GM18505 (cell line): Measurements from ENCODE around the gene CTBP2.

Source experiments
- ATAC-seq: cut with Tn5 transposase; IDR thresholded peaks from one replicate; pipeline ENCODE4 v1.9.1; 2021; ENCODE audit not compliant: unreplicated experiment
- POLR2A ChIP-seq: IDR thresholded peaks from 4 replicates; pipeline ENCODE4 v1.6.1; 2011; ENCODE audit warnings: borderline replicate concordance; ENCODE audit not compliant: insufficient read depth, insufficient read length; ENCODE audit errors: extremely low read depth

The CTBP2 gene

GRCh38 chr10:125159932-125160855 lies at the start of gene CTBP2:
TSS of gene CTBP2 (minus strand) at chr10:125160563.
- no peak for ATAC-seq
- no peak for TF ChIP-seq POLR2A

- no peak for TF ChIP-seq POLR2A
- ATAC-seq: no peak
These were observed 49.4 kb upstream of the CTBP2 start for GRCh38 chr10:125209591-125210355.

- no peak for TF ChIP-seq POLR2A
- ATAC-seq: no peak
These were observed 48.6 kb upstream of the CTBP2 start for GRCh38 chr10:125208854-125209565.

GRCh38 chr10:125206623-125207022 lies 46.3 kb upstream of the CTBP2 start:
- TF ChIP-seq POLR2A: no peak
- no peak for ATAC-seq

- no peak for TF ChIP-seq POLR2A
- ATAC-seq: no peak
These were observed 45.1 kb upstream of the CTBP2 start for GRCh38 chr10:125205431-125205830.

GRCh38 chr10:125204400-125204799 lies 44.0 kb upstream of the CTBP2 start:
- no peak for TF ChIP-seq POLR2A
- no peak for ATAC-seq

- ATAC-seq: no peak
- no peak for TF ChIP-seq POLR2A
These were observed 42.9 kb upstream of the CTBP2 start for GRCh38 chr10:125203186-125203800.

DNA sequence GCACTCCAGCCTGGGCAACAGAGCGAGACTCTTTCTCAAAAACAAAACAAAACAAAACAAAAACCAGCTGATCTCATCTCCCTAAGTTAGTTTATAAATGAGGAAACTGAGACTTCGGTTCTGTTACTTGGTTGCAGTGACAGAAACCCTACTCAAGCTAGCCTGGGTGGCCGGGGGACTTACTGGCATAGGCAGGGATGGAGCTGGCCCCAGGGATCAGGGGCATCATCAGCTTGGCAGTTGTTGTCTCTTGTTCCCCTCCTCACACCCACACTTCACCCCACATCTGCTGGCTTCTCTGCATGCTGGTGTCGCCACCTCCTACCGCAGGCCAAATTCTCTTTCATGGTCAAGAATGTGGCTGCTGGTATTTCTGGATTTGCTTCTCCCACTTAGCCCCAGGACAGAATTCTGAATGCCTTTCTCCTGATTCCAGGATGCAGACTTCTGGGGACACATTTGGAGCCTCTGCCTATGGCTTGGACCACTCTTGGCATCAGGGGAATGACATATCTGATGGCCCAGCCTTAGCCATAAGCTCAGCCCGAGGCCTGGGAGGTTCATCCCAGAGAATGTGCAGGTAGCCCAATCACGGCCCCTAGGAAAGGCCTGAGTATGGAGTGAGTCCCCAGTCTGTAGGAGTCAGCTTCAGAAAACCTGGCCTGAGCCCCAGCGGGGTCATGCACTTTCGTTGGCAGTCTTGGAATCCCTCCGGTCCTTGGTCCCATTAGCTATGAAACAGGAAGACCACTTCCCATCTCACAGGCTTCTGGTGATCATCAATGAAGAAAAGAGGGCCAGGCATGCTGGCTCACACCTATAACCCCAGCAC lies 41.6 kb upstream of the CTBP2 start:
- ATAC-seq: no peak
- no peak for TF ChIP-seq POLR2A

DNA sequence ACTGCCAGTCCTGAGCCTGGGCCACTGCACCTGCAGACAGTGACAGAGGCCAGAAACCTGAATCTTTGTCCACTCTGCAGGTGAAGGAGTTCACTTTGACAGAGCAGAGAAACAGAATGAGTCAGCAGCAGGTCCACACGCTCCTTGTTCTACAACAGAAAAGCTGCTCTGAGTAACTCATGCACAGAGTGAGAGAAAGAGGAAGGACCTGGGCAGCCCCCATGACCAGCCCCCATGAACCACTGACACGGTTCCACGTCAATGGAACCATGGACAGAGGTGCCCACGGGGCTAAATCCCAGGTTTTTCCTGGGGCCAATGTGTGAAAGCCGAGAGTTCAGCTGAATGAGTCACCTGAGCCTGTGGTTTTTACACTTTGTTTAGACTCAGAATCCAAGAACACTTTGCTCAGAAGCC lies 40.8 kb upstream of the CTBP2 start:
- TF ChIP-seq POLR2A: no peak
- ATAC-seq: peak; percentile 89

DNA sequence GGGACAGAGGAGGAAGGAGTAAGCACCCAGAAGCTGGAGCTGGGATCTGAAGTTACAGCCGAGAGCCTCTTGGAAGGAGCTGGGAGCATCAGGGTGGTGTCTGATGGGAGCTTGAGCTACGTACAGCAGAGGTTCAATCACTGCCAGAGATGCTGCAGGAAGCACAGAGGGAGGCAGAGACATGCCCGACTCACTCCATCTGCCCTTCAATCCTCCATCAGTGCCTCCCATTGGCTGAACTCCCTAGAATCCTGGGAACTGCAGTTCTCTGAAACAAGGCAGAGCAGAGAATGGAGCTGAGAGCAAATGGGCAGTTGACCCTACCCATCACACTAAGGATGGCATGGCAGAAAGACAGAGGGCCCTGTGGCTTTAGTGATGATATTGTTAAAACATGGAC lies 40.0 kb upstream of the CTBP2 start:
- no peak for TF ChIP-seq POLR2A
- no peak for ATAC-seq

GRCh38 chr10:125199270-125199669 lies 38.9 kb upstream of the CTBP2 start:
- TF ChIP-seq POLR2A: no peak
- no peak for ATAC-seq

DNA sequence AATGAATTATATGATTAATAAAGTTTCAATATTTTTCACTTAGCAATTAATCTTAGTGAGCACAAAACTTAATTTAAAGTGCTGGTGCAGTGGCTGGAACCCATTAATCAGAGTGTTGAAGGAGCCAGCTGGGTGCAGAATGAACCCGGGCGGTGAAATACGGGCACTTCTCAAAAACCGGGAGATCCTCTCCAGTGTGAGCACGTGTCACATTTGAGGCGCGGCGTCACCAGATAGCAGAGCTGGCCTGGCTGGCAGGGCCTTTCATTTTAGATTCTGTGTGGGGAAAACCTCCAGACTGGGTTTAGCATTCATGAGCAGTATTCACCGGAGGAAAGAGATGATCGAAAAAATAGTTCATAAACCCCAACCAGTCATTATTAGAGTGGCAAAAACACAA lies 34.5 kb upstream of the CTBP2 start:
- no peak for TF ChIP-seq POLR2A
- ATAC-seq: no peak
